GM18519 (cell line): ENCODE results near the gene USP4.
A peak's percentile ranks its signal among the peaks of the same experiment; 100 is the strongest.
"Not testable (repeated sequence)": the region's sequence is repeated elsewhere in the genome, so short reads cannot be mapped to it uniquely, and the experiment has no call there.

ENCODE experiments used
- ATAC-seq: cut with Tn5 transposase; IDR thresholded peaks from one replicate; pipeline ENCODE4 v1.9.1; 2021; ENCODE audit warnings: mild to moderate bottlenecking, moderate library complexity; ENCODE audit not compliant: unreplicated experiment, low FRiP score

USP4 gene

DNA sequence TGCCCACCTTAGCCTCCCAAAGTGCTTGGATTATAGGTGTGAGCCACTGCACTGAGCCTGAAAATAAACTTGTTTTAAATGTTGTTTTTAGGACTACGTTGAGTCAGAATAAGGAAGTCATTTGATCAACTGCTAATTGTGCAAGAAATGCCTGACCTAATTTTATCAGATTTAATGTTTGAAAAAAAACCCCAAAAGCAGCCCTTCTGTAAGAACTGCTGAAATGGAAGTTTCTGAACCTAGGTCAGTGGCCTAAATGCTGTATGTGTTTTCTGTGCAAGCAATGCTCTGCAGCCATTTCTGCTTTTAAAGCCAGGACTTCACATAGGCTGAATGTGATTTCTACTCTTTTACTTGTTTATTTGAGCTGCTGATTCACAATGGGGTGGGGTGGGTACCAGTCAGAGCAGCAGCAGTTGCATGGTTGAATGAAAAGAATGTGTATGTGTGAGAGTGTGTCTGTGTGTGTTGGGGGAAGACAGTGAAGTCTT lies 11.7 kb upstream of the USP4 start:
- ATAC-seq: no peak

DNA sequence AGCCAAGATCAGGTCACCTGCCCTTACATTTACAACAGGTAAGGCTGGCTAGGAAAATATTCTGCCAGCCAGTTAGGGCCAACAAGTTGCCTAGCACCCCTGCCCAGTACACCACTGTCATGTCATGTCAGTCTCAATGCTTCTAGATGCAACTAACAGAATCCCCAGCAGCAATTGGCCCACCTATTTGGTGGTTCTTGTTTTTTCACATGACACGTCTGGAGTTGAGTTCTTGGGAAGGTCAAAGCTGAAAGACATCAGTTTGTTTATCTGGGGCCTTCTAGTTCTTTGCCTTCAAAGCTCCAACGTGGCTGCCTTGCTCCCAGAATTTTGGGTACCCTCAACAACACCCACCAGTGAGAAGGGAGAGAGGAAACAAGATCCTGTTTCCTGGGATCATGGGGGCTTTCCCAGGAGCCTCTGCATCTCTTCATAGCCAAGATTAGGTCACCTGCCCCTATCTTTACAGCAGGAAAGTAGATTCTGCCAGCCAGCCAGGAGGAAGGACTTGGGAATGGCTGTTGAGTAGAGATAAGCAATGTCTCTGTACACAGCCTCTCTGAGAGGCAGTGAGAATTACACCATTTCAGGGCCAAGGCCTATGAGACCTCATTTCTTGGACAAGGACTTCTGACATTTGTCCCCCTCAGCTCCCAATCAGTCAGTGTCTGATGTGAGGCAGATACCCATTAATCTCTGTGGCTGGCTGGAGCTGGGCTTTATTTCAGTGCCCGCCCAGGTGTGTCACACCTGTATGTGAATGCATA lies 9.7 kb upstream of the USP4 start:
- no peak for ATAC-seq

DNA sequence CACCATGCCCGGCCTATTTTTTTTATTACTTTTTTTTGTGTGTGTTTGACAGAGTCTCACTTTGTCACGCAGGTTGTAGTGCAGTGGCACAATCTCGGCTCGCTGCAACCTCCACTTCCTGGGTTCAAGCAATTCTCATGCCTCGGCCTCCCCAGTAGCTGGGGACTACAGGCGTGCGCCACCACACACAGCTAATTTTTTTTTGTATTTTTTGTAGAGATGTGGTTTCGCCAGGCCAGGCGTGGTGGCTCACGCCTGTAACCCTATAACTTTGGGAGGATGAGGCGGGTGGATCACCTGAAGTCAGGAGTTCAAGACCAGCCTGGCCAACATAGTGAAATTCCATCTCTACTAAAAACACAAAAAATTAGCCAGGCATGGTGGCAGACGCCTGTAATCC lies 8.5 kb upstream of the USP4 start:
- ATAC-seq: not testable (repeated sequence)

DNA sequence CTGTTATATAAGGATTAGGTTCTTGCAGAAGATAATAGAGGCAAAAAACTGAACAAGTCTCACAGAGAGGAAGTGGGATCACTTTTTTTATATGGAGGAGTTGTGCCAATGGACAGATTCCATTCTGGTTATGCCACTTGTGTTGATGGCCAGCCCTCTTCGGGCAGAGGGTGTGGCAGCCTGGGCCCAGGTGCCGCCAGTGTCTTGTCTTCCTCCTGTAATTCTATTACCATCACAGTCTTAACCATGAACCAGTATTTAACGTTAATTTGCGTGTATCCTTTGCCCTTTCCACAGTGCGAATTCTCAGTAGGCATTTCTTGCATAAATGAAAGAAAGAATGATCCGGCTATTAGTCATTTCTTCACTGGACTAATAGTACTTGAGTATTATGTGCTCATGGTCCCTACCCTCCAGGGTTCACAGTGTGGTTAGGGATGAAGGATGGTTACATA lies 7.0 kb upstream of the USP4 start:
- ATAC-seq: no peak

DNA sequence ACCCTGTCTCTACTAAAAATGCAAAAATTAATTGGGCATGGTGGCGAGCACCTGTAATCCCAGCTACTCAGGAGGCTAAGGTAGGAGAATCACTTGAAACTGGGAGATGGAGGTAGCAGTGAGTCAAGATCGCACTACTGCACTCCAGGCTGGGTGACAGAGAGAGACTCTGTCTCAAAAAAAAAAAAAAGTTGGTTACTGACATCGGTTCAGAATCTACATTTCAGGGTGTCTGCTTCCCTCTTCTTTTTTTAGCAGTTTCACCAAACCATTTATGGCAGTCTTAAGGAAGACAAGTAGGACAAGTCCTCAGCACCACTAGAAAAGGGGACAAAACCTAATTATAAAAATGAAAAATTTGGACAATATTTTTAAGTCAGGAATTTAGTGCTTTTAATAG lies 3.3 kb upstream of the USP4 start:
- no peak for ATAC-seq

DNA sequence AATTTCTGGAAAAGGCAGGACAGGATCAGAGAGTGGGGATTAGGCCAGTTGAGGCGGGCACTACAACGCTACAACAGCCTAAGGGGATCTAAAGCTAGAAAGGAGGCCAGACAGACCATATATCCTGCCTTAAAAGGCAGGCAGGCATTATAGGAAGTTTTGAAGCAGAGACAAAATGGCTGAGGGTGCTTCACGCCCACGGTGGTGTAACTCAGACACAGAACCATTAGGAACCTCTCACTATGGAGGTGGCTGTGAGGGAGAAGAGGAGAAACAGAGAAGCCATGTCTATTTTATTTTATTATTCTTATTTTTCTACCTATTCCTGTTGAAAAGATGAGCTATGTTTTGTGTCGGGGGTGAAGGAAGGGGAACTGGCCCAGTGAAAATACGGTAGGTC lies 2.1 kb upstream of the USP4 start:
- ATAC-seq: no peak

DNA sequence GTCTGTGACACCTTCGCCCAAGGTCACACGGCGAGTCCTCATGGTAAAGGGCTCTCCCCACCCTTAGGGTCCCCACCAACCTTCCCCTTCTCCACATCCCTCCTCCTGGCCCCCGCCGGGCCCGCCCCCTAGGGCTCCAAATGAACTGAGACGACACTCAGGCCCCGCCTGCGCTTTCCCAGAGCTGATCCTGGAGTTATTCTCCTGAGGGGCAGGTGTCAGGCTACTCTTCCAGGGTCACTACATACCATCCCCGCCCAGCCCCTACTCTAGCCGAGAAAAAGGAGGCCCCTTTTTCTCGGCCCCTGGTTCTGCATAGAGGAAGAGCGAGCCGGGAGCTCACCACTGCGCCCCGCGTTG lies 292 bp downstream of the USP4 start:
- ATAC-seq: peak; percentile 2

DNA sequence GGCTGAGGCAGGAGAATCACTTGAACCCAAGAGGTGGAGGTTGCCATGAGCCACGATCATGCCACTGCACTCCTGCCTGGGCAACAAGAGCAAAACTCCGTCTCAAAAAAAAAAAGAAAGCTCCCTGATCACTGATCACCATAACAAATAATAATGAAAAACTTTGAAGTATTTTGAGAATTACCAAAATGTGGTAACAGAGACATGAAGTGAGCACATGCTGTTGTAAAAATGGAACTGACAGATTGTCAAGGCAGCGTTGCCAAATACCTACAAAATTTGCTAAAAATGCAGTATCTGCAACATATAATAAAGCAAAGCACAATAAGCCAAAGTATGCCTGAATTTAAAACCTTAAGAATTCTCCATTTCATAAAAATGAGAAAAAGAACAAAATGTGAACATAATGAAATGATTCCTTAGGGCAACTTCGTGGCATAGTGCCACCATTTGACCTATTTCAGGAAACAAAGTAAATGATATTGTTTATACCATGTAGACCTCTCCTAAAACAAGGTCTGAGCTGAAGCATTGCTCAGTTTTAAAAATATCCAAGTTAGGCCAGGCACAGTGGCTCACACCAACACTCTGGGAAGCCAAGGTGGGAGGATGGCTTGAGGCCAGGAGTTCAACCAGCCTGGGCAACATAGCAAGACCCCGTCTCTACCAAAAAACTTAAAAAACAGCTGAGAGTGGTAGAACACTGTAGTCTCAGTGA lies 5.8 kb downstream of the USP4 start:
- no peak for ATAC-seq

DNA sequence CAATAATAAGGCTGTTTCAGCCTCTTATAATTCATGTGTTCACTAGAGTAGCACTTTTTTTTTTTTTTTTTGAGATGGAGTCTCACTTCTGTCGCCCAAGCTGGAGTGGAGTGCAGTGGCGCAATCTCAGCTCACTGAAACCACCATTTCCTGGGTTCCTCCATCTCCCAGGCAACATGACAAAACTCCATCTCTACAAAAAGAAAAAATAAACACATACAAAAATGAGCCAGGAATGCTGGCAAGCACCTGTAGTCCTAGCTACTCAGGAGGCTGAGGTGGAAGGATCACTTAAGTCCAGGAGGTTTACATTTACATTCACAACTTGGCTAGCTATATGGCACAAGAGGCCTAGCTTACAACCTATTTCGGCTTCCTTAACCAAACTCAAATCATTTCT lies 6.8 kb downstream of the USP4 start:
- no peak for ATAC-seq

DNA sequence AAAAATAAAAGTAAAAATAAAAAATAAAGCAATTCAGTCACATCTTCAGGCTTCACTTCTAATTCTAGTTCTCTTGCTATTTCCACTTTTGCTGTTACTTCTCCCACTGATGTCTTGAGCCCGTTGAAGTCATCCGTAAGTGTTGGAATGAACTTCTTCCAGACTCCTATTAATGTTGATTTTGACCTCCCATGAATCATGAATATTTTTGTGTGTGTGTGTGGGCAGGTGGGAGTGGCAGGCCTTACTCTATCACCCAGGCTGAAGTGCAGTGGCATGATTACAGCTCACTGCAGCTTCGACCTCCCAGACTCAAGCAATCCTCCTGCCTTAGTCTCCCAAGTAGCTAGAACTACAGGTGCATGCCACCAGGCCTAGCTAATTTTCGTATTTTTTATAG lies 10.7 kb downstream of the USP4 start:
- no peak for ATAC-seq

DNA sequence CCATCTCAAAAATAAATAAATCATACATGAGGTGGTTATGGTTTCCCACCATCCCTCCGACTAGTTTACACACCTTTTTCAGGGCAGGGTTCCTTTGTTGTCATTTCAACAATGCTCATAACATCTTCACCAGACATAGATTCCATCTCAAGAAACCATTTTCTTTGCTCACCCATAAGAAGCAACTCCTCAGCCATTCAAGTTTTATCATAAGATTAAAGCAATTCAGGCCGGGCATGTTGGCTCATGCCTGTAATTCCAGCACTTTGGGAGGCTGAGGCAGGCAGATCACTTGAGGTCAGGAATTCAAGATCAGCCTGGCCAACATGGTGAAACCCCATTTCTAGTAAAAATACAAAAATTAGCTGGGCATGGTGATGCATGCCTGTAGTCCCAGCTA lies 11.5 kb downstream of the USP4 start:
- ATAC-seq: not testable (repeated sequence)

DNA sequence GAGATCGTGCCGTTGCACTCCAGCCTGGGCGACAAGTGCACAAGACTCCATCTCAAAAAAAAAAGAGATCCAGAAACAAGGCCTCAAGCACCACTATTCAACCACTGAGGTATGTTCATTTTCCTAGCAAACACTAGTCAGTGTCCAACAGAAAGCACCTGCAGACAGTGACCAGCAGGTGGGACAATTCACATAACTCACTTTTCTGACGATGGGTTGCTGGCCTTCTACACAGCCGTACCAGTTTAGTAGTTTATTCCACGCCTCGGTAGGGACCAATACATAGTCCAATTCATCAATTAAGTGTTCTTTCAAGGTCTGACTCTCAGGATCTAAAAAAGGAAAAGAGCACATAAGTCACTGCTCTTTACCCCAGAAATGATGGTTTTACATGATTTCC lies 12.4 kb downstream of the USP4 start:
- no peak for ATAC-seq

DNA sequence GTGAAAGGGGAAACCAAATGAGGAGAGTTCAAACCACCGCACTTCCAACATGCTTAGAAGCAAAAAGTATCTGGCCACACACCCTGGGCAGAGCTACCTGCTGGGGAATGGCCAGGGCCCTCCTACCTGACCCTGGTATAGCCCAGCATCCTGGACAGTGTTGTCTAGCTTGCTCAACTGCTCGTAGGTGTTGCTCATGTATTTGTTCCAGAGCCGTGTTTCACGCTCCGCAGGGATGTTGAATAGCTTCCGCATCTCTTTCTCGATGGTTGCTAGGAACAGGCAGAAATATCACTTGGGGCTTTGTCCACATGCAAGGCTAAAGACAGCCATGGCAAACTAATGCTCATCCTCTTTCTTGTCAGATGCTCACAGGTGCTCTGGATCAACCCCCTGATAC lies 15.1 kb downstream of the USP4 start:
- ATAC-seq: no peak

DNA sequence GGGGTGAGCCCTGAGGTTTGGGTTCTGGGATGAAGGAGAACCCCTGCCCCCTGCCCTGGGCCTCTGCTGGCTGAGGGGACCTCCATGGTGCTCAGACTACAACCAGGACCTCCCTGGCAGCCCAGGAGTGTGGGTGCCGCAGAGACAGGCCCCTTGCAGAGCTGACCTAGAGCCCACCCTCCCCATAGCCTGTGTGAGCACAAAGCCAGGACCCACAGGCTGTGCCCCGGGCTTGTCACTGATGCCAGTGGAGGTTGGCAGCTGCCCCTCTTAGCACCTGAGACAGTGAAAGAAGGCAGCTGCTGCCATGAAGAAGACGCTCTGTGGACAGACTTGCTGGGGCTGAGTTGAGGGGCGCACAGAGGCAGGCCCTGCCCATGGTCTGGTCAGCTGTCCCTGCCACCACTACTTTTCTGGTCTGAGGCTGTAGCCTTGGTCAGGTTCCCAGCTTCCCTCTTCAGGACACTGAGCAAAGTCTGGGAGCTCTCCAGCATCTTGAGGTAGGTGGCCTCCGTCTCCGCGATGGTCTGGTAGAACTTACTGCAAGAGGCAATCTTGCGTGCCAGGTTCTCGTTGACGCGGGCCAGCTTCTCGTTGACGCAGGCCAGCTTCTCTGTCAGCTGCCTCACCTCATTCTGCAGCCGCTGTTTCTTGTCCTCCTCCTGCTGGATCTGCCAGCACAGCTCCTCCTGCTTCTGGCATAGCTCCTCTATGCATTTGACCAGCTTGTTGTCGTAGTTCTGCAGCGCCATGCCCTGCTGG lies 23.0 kb downstream of the USP4 start:
- ATAC-seq: no peak

DNA sequence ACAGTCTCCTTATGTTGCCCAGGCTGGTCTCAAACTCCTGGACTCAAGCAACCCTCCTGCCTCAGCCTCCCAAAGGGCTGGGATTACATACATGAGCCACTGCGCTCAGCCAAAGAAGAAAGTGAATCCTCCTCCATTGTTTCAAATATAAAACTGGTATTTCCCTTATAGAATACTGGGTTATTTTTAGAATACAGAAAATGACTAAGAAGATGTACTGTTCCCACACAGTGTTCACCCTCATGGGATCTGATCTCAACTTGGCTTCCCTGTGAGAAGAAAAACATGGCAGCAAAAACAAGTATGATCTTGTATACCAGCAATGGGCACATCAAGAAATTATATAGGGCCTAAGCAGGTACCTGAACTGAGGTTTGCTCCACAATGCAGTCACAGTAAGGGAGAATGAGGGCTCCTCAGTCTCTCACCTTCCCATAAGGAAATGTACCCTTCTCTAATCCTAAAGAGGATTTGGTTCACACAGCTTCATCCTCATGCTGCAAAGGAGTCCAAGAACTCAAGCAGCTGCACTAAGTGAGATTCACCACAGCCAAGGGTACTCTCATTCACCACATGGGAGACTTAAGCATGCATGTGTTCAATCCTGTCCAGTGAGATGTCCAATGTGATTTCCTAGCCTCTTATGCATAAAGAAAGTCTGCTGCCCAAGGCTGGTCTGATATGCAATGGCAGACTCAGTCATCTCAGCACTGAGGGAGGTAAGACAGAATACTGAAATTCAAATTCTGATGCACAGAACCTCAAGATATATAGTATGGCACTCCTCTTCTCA lies 25.8 kb downstream of the USP4 start:
- ATAC-seq: no peak

DNA sequence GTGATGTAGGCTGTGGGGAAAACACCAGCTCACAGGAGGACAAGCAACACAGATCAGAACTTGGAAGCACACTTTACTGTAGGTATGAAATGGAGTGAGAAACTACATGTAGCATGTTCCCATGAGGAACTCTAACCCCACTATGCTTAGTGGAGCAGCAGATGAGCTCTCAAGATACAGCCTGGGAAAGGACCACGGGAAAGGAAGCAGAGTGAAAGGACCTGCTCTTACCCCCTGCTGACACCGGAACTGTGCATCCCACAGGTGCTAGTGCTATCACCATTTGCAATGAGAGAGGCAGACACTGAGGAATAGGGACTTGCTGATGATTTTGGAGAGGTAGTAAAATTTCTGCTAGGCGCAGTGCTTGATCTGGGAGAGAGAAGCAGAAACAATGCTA lies 28.6 kb downstream of the USP4 start:
- no peak for ATAC-seq

DNA sequence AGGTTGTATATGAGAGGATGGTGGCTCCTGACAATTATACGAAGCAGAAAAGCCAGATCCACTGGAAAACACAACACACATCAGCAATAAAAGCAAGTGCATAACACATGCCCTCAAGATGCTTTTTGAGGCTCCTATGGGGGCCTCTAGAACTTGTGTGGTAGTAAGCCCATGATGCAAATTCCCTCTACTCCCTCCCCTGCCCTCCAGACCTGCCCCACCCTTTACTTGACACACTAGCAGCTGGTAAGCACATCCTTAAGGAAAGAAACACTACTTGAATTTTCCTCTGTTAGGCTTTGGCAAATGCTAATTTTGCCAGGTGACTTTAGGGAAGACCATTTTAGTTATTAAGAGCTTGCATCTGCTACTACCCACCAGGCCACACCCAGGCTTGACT lies 29.2 kb downstream of the USP4 start:
- no peak for ATAC-seq

DNA sequence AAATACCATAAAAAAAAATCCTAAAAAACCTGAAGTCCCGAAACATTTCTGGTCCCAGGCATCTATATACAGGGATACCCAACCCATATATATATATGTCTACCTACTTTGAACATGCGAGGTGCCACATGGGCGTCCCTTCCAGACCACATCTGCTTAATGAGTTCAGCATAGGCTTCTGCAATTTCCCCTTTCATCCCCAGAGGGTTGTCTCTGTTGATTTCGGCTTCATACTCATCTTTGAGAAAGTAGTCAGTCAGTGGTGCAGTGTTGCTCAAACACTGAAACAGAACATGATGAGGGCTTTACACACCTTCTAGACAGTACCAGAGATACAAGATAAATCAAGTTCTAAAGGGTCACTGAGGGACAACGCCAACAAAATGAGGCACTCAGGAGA lies 34.2 kb downstream of the USP4 start:
- no peak for ATAC-seq

DNA sequence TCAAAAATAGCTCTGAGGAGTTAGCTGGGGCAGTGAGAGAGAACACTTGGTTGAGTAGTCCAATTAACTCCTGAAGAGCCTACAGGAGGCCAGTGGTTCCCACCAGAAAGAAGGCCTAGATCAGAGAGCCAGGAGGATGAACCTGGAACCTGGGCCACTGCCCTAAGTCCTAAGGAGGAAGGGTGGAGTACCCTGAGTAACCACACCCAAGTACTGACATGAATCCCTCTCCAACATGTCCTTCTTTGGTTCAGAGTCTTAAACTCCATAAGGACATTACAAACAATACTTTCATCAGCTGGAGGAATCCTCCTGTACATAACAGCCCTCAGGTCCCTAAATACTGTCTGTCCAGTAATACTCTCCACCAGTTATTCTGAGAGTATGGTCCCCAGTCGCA lies 37.2 kb downstream of the USP4 start:
- ATAC-seq: no peak

DNA sequence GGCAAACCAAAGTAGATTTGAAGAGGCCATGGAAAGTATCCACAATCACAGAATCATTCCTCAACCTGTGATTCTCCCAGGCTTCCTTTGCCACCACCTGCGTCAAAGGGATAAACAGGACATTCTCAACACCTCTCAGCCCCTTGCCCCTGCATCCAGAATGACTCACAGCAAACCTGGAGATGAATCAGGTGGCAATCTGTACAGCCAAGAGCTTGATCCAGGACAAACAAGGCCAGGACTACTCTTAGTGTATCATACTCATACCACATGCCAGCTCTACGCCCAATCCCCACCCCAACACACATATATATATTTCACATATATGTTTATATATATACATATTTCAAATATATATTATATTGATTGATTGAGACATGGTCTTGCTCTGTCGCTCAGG lies 39.3 kb downstream of the USP4 start:
- ATAC-seq: no peak

DNA sequence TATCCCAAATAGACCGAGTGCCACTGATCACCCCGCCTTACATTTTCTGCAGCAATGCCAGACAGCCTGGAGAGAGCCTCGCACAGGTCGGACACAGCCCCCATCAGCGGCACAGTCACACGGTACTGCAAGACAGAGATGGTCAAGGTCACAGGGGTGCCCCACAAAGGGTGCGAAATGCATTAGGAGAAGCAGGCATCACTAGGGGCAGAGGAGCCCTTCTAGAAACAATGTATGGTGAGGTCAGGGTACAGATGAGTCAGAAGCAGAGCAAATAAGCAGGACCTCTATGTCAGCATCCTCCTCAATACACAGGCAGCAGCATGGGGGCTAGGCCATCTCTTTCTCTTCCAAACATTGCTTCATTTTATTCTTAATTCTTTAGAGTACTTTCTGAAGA lies 41.3 kb downstream of the USP4 start:
- ATAC-seq: no peak
